Neuronal stem cell (in vitro differentiated cells): Measurements from ENCODE around the gene PDE6C.

Experiments
- DNase-seq: peaks from one replicate; pipeline ENCODE4 v3.0.0-alpha.2; 2013; ENCODE audit warnings: low spot score
- H2AFZ ChIP-seq: one replicate; pipeline ENCODE4 v1.6.1; 2013; ENCODE audit warnings: mild to moderate bottlenecking, low read length, inconsistent platforms
- H2AK5ac ChIP-seq: 2 replicates; pipeline ENCODE4 v1.6.1; 2013; ENCODE audit warnings: low read depth, mild to moderate bottlenecking, inconsistent platforms, low read length, moderate library complexity, mixed read lengths
- H2BK120ac ChIP-seq: 2 replicates; pipeline ENCODE4 v1.6.1; 2013; ENCODE audit warnings: low read depth, mild to moderate bottlenecking, inconsistent platforms, low read length, moderate library complexity, mixed read lengths
- H2BK12ac ChIP-seq: one replicate; pipeline ENCODE4 v1.6.1; 2013; ENCODE audit warnings: low read length, inconsistent platforms
- H2BK15ac ChIP-seq: 2 replicates; pipeline ENCODE4 v1.6.1; 2013; ENCODE audit warnings: mild to moderate bottlenecking, low read length, inconsistent platforms, mixed read lengths
- H2BK5ac ChIP-seq: one replicate; pipeline ENCODE4 v1.6.1; 2013; ENCODE audit warnings: inconsistent platforms, mild to moderate bottlenecking, low read length, moderate library complexity
- H3K14ac ChIP-seq: one replicate; pipeline ENCODE4 v1.6.1; 2013; ENCODE audit warnings: low read length, inconsistent platforms
- H3K18ac ChIP-seq: 2 replicates; pipeline ENCODE4 v1.6.1; 2013; ENCODE audit warnings: low read length, inconsistent platforms
- H3K23ac ChIP-seq: 2 replicates; pipeline ENCODE4 v1.6.1; 2013; ENCODE audit warnings: low read depth, mild to moderate bottlenecking, mixed read lengths, low read length, inconsistent platforms; ENCODE audit not compliant: poor library complexity
- H3K27ac ChIP-seq: replicated peaks from 3 replicates; pipeline ENCODE4 v1.5.1; 2013; ENCODE audit warnings: low read length, inconsistent platforms
- H3K27me3 ChIP-seq, 3 experiments: 2 replicates each; pipeline ENCODE4 v1.6.1; 2013; ENCODE audit warnings: low read length in 3 of 3, mild to moderate bottlenecking in 2 of 3, inconsistent platforms in 1 of 3, low read depth in 1 of 3, mixed read lengths in 1 of 3, moderate library complexity in 1 of 3; ENCODE audit not compliant: control insufficient read depth in 3 of 3, insufficient read depth in 3 of 3
- H3K36me3 ChIP-seq, 2 donors: replicated peaks in 1 of 2; 2 replicates each; pipeline ENCODE4 v1.6.1; 2013; ENCODE audit warnings: low read length in 2 of 2; ENCODE audit not compliant: control insufficient read depth in 2 of 2, insufficient read depth in 2 of 2
- H3K4ac ChIP-seq: 2 replicates; pipeline ENCODE4 v1.6.1; 2013; ENCODE audit warnings: inconsistent platforms, mild to moderate bottlenecking, low read length, moderate library complexity
- H3K4me1 ChIP-seq, 2 donors: 1 replicate in 1 of 2; 2 replicates in 1 of 2; pipeline ENCODE4 v1.6.1; 2013; ENCODE audit warnings: low read length in 2 of 2, low read depth in 1 of 2; ENCODE audit not compliant: control insufficient read depth in 2 of 2, insufficient read depth in 1 of 2
- H3K4me2 ChIP-seq: one replicate; pipeline ENCODE4 v1.6.1; 2013; ENCODE audit warnings: mild to moderate bottlenecking, low read length, inconsistent platforms; ENCODE audit not compliant: insufficient read depth, poor library complexity, severe bottlenecking
- H3K4me3 ChIP-seq, 2 donors: 2 replicates each; pipeline ENCODE4 v1.5.1; 2013; ENCODE audit warnings: low read length in 2 of 2, mild to moderate bottlenecking in 2 of 2, inconsistent platforms in 1 of 2, moderate library complexity in 1 of 2
- H3K79me1 ChIP-seq: one replicate; pipeline ENCODE4 v1.6.1; 2013; ENCODE audit warnings: low read depth, mild to moderate bottlenecking, inconsistent platforms, low read length, moderate library complexity
- H3K9ac ChIP-seq: one replicate; pipeline ENCODE4 v1.6.1; 2013; ENCODE audit warnings: mild to moderate bottlenecking, low read depth, low read length, inconsistent platforms; ENCODE audit not compliant: poor library complexity
- H3K9me3 ChIP-seq, 2 donors: replicated peaks in 1 of 2; 2 replicates each; pipeline versions ENCODE3 to v1.6.1; 2013; ENCODE audit warnings: low read length in 2 of 2, mild to moderate bottlenecking in 2 of 2, inconsistent platforms in 1 of 2, low read depth in 1 of 2, mixed read lengths in 1 of 2, moderate library complexity in 1 of 2; ENCODE audit not compliant: control insufficient read depth in 2 of 2, insufficient read depth in 1 of 2
- H4K8ac ChIP-seq: one replicate; pipeline ENCODE4 v1.6.1; 2013; ENCODE audit warnings: low read depth, mild to moderate bottlenecking, inconsistent platforms, low read length, moderate library complexity
- H4K91ac ChIP-seq: one replicate; pipeline ENCODE4 v1.6.1; 2013; ENCODE audit warnings: low read length, low read depth, mild to moderate bottlenecking, inconsistent platforms; ENCODE audit not compliant: poor library complexity
- WGBS, 2 donors: extraction: QIAGEN DNeasy Blood & Tissue Kit; methylation state at CpG; one replicate each; pipeline ENCODE4 v1.1.7; 2013; ENCODE audit warnings: missing lambda C conversion rate in 2 of 2, mixed read lengths in 1 of 2; ENCODE audit not compliant: insufficient read length in 2 of 2, insufficient replicate concordance in 1 of 2; ENCODE audit errors: extremely low coverage in 2 of 2; 5-methylcytosine and 5-hydroxymethylcytosine counted together

The PDE6C gene

DNA sequence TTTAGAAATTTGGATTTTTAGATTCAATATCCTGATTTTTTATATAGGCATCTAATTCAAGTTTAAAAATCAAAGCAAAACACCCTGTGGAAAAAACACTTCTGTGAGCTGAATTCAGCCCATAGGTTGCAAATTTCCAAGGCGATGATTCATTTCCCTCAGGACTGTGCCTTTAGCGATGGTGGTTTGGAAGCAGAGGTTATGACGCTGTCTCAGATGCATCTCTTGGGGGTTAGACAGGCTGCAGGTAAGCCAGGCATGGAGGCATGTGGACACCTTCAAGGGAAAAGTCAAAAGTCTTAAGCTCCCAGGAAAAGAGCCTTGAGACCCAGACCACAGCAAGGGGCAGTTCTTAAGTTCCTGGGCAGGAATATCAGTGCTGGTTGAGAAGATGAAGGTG is 99.6 kb downstream of the PDE6C start:
- Histone ChIP-seq H3K27me3 (peaks cover 0 to 5% (median 0%) of the 10 kb centered on the region in 3 experiments), H3K23ac (no peak overlapping the region), H3K4me2 (no peak overlapping the region), H2AK5ac (no peak overlapping the region), H2BK120ac (no peak overlapping the region), H2BK5ac (no peak overlapping the region), H4K8ac (no peak overlapping the region), H3K9me3 (no peaks in the 10 kb centered on the region), H3K4me3 (no peak overlapping the region), H3K79me1 (no peaks in the 10 kb centered on the region), H3K4ac (no peak overlapping the region), H2AFZ (no peak overlapping the region), H3K18ac (no peak overlapping the region), H2BK12ac (no peak overlapping the region), H2BK15ac (no peak overlapping the region), H3K14ac (no peak overlapping the region), H3K9ac (no peak overlapping the region), H3K4me1 (no peaks in the 10 kb centered on the region), H3K36me3 (no peaks in the 10 kb centered on the region), H4K91ac (no peak overlapping the region), H3K27ac (no peak overlapping the region)
- WGBS, 2 donors, result no CpG with 5 or more reads among the region's 3 CpGs
- no peak for DNase-seq

DNA sequence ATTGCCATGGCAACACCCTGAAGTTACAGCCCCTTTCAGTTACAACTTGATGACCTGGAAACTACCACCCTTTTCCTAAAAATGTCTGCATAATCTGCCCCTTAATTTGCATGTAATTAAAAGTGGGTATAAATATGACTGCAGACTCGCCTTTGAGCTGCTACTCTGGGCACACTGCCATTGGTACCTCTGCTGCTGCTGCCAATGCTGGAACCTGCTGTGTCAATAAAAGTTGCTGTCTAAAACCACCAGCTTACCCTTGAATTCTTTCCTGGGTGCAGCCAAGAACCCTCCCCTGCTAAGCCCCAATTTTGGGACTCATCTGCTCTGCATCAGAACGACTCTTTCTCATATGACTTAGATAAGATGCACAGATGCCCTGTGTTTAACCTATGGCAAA is 100.3 kb downstream of the PDE6C start:
- no peak overlapping the region for H2AFZ ChIP-seq
- no peak overlapping the region for H3K23ac ChIP-seq
- H3K18ac ChIP-seq, result no peak overlapping the region
- no peak overlapping the region for H3K9ac ChIP-seq
- no peak overlapping the region for H2AK5ac ChIP-seq
- H3K4ac ChIP-seq, result no peak overlapping the region
- H3K79me1 ChIP-seq, result no peaks in the 10 kb centered on the region
- no peaks in the 10 kb centered on the region for H3K9me3 ChIP-seq
- H3K4me3 ChIP-seq, result no peak overlapping the region
- H3K14ac ChIP-seq, result no peak overlapping the region
- no peak overlapping the region for H2BK15ac ChIP-seq
- H3K4me1 ChIP-seq, result no peaks in the 10 kb centered on the region
- no CpG with 5 or more reads among the region's 2 CpGs for WGBS, 2 donors
- no peaks in the 10 kb centered on the region for H3K36me3 ChIP-seq
- no peak overlapping the region for H4K8ac ChIP-seq
- H3K4me2 ChIP-seq, result no peak overlapping the region
- H4K91ac ChIP-seq, result no peak overlapping the region
- no peak overlapping the region for H3K27ac ChIP-seq
- DNase-seq, result no peak
- no peak overlapping the region for H2BK5ac ChIP-seq
- peaks cover 0 to 9% (median 0%) of the 10 kb centered on the region in 3 experiments for H3K27me3 ChIP-seq
- no peak overlapping the region for H2BK120ac ChIP-seq
- no peak overlapping the region for H2BK12ac ChIP-seq

DNA sequence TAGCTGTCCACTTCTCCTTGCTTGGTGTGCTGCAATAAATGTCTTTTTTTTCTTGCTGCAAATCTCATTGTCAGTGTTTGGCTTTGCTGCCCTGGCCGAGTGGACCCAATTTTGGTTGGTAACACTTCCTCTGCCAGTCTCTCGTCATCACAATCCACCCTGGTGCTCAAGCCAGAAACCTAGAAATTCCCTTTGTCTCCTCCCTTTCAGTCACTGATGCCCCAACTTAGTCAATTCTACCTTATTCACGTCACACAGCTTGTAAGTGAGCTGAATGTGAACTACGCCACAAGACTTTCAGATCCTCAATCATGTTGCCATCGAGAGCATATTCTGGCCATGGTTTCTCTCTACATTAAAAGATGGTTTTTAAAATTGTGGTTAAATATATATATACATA is 103.0 kb downstream of the PDE6C start:
- Histone ChIP-seq H3K18ac (no peak overlapping the region), H3K4ac (no peak overlapping the region), H3K36me3 (no peaks in the 10 kb centered on the region), H3K27ac (no peak overlapping the region), H2BK15ac (no peak overlapping the region), H2BK12ac (no peak overlapping the region), H3K9me3 (no peaks in the 10 kb centered on the region), H2BK5ac (no peak overlapping the region), H3K23ac (no peak overlapping the region), H3K4me1 (no peaks in the 10 kb centered on the region), H3K4me3 (no peak overlapping the region), H4K91ac (no peak overlapping the region), H3K27me3 (peaks cover 0 to 11% (median 0%) of the 10 kb centered on the region in 3 experiments), H3K9ac (no peak overlapping the region), H2AFZ (no peak overlapping the region), H3K14ac (no peak overlapping the region), H3K79me1 (no peaks in the 10 kb centered on the region), H2AK5ac (no peak overlapping the region), H2BK120ac (no peak overlapping the region), H3K4me2 (no peak overlapping the region), H4K8ac (no peak overlapping the region)
- DNase-seq, result no peak
- WGBS, 2 donors, result no CpG with 5 or more reads among the region's 5 CpGs
